Measurements from ENCODE around the gene MEA1.

The MEA1 gene

GRCh38 chr6:42970871-42971612 is 42.7 kb downstream of the MEA1 start:
- DNase-seq (ENCODE audit: low spot score): peak; percentile 57

GRCh38 chr6:42969934-42970333 is 43.8 kb downstream of the MEA1 start:
- no peak for DNase-seq (ENCODE audit: low spot score)

- no peak for DNase-seq (ENCODE audit: low spot score)
Measured at GRCh38 chr6:42969431-42969830, 44.3 kb downstream of the MEA1 start.

- DNase-seq (ENCODE audit: low spot score): no peak
Measured at GRCh38 chr6:42968783-42969182, 45.0 kb downstream of the MEA1 start.

GRCh38 chr6:42968126-42968701 is 45.5 kb downstream of the MEA1 start:
- no peak for DNase-seq (ENCODE audit: low spot score)

- DNase-seq (ENCODE audit: low spot score): no peak
Measured at GRCh38 chr6:42967228-42967627, 46.5 kb downstream of the MEA1 start.

- no peak for DNase-seq (ENCODE audit: low spot score)
Measured at GRCh38 chr6:42966571-42966970, 47.2 kb downstream of the MEA1 start.

- peak; percentile 30 for DNase-seq (ENCODE audit: low spot score)
Measured at GRCh38 chr6:42963855-42964605, 49.7 kb downstream of the MEA1 start.

- DNase-seq (ENCODE audit: low spot score): no peak
Measured at GRCh38 chr6:42963179-42963854, 50.4 kb downstream of the MEA1 start.

GRCh38 chr6:42962502-42963178 is 51.1 kb downstream of the MEA1 start:
- no peak for DNase-seq (ENCODE audit: low spot score)

- no peak for DNase-seq (ENCODE audit: low spot score)
Measured at GRCh38 chr6:42962096-42962495, 51.6 kb downstream of the MEA1 start.
